Vagina (tissue), 2 donors: ENCODE measurements around the gene REC8. TPM values are rescaled to one million over a fixed set of nuclear protein-coding genes. Genes with fewer than 3 reads are reported as not detected.

ENCODE experiments used
- DNase-seq, 2 donors: peaks; one replicate each; pipeline ENCODE4 v3.0.0-alpha.2; 2017; ENCODE audit errors: extremely low spot score in 2 of 2
- H3K27ac ChIP-seq: fragments of 200-600 bp; sonication (generic); one replicate; pipeline ENCODE4 v1.5.1; 2019
- H3K27me3 ChIP-seq: fragments of 200-600 bp; sonication (generic); one replicate; pipeline ENCODE4 v1.5.1; 2019
- H3K36me3 ChIP-seq, 2 donors: fragments of 200-600 bp; sonication (generic); one replicate each; pipeline ENCODE4 v1.5.1; 2017 to 2019
- H3K4me1 ChIP-seq: fragments of 200-600 bp; sonication (generic); one replicate; pipeline ENCODE4 v1.5.1; 2019
- H3K4me3 ChIP-seq, 2 donors: fragments of 200-600 bp; sonication (generic); 1 replicate in 1 of 2; 2 replicates in 1 of 2; pipeline ENCODE4 v1.5.1; 2016 to 2019
- H3K9me3 ChIP-seq: fragments of 200-600 bp; sonication (generic); one replicate; pipeline ENCODE4 v1.5.1; 2019
- POLR2A ChIP-seq, 2 donors: fragments of 450-650 bp; IDR thresholded peaks; one replicate each; pipeline ENCODE4 v1.6.1; 2017; ENCODE audit warnings: antibody characterized with exemption in 2 of 2, mild to moderate bottlenecking in 2 of 2, moderate library complexity in 2 of 2
- POLR2AphosphoS5 ChIP-seq, 2 donors: sonication (generic); formaldehyde crosslinking; IDR thresholded peaks; one replicate each; pipeline ENCODE4 v1.9.0; 2017; ENCODE audit warnings: antibody characterized with exemption in 2 of 2, mild to moderate bottlenecking in 2 of 2, low read depth in 1 of 2; ENCODE audit not compliant: insufficient read depth in 1 of 2
- intact Hi-C: fragments of 100-400 bp; cut with DNase I; formaldehyde crosslinking; loops from one replicate; pipeline ENCODE4 v1.15.1; 2023
- total RNA-seq: library from RNA; depleted of rRNA; stranded (reverse); fragments of >200 nt; gene quantifications from one replicate; pipeline ENCODE4 v1.2.3, GENCODE V29; 2016
- TF ChIP-seq, protein P1 (sequence below), 3 experiments: fragments of 450-650 bp in 2 of 3; fragments of 200-600 bp in 1 of 3; sonication (generic) in 1 of 3; IDR thresholded peaks; one replicate each; pipeline ENCODE4 v1.5.1; 2017 to 2019; ENCODE audit warnings: antibody characterized with exemption in 3 of 3, mild to moderate bottlenecking in 2 of 3, moderate library complexity in 2 of 3

REC8 gene
- total RNA-seq, 1 donor from 2014 or later: 5.9 TPM

DNA sequence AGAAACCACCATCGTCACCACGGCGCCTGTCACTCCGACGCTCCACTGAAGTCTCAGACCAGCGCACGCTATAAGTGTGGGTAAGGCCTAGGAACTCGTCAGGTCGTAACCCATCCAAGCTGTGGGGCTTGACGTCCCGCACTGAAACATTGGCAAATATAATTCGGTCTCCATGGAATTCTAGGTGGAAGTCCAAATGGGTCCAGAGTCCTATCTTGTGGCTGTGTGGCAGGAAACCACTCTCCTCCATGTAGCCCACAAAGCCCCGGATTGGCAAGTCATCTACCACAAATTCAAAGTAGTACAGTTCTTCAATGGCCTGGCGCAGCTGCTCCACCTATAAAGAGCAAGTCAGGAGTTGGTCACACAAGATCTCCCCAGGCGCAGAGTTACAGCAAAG, 21.1 kb downstream of the REC8 start:
- Histone ChIP-seq H3K27ac (no peak overlapping the region), H3K4me3 (no peak overlapping the region), H3K4me1 (peaks cover 33% of the 10 kb centered on the region), H3K36me3 (peaks cover 0 to 17% of the 10 kb centered on the region in 2 donors), H3K27me3 (no peaks in the 10 kb centered on the region), H3K9me3 (no peaks in the 10 kb centered on the region)
- DNase-seq: no peak
- TF ChIP-seq, protein P1, sequence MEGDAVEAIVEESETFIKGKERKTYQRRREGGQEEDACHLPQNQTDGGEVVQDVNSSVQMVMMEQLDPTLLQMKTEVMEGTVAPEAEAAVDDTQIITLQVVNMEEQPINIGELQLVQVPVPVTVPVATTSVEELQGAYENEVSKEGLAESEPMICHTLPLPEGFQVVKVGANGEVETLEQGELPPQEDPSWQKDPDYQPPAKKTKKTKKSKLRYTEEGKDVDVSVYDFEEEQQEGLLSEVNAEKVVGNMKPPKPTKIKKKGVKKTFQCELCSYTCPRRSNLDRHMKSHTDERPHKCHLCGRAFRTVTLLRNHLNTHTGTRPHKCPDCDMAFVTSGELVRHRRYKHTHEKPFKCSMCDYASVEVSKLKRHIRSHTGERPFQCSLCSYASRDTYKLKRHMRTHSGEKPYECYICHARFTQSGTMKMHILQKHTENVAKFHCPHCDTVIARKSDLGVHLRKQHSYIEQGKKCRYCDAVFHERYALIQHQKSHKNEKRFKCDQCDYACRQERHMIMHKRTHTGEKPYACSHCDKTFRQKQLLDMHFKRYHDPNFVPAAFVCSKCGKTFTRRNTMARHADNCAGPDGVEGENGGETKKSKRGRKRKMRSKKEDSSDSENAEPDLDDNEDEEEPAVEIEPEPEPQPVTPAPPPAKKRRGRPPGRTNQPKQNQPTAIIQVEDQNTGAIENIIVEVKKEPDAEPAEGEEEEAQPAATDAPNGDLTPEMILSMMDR (IDR thresholded peaks at IDR 0.05): no peak
- TF ChIP-seq POLR2A (IDR thresholded peaks at IDR 0.05): no peak
- TF ChIP-seq POLR2AphosphoS5 (IDR thresholded peaks at IDR 0.05; ENCODE audit: insufficient read depth in 1 of 2, low read depth in 1 of 2): no peak
- intact Hi-C loops: no loop called here

DNA sequence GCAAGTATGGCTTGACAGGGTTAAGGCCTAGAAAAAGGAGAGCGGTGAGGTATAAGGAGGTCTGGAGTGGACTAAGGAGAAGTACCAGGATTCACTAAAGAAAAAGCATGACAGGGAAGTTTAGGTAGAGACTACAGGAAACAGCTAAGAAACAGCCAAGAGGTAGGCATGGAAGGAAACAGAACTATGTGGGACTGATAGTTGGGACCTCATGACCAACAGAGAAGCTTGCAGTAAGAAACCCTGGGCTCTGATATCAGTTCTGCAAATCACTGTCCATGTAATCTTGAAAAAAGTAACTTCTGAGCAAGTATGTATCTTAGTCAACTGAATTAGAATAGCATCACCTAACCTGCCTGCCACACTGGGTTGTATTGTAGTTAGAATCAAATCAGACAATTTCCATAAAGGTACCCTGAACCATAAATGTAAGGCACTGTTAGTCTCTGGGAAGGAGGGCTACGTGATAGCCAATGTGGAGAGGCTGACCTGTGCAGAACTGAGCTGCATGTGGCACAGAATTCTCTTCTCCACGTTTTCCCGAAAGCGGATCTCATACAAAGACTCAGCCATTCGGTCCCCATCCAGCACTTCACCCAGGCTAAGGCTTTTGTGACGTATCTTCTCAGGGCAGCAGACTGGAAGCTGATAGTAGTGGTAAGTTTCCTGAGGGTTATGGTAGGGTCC, 22.4 kb downstream of the REC8 start:
- Histone ChIP-seq H3K4me1 (peaks cover 39% of the 10 kb centered on the region), H3K9me3 (no peaks in the 10 kb centered on the region), H3K4me3 (peak overlapping the region; percentile 65 to 72), H3K36me3 (peaks cover 0 to 17% of the 10 kb centered on the region in 2 donors), H3K27ac (peak overlapping the region; percentile 95), H3K27me3 (no peaks in the 10 kb centered on the region)
- intact Hi-C loops: no loop called here
- DNase-seq: no peak
- TF ChIP-seq POLR2A (IDR thresholded peaks at IDR 0.05): no peak
- TF ChIP-seq, protein P1 (IDR thresholded peaks at IDR 0.05): no peak
- no peak for TF ChIP-seq POLR2AphosphoS5 (IDR thresholded peaks at IDR 0.05; ENCODE audit: insufficient read depth in 1 of 2, low read depth in 1 of 2)

DNA sequence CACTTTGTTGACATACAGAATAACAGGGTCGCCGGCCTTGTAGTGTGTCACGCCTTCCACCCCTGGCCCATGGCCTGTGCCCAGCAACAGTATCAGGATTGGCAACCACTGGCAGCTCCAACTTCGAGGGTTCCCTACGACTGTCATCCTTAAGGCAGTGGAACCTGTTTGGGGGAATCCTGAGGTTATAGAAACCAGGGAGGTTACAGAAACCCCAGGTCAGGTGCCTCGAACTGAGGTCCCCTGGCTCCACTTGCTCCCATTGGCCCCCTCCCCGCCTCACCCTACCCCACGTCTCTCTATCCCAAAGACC, 22.9 kb downstream of the REC8 start:
- intact Hi-C loops: no loop called here
- Histone ChIP-seq H3K27ac (peak overlapping the region; percentile 95), H3K9me3 (no peaks in the 10 kb centered on the region), H3K27me3 (no peaks in the 10 kb centered on the region), H3K4me3 (peak overlapping the region; percentile 65 to 72), H3K4me1 (peaks cover 39% of the 10 kb centered on the region), H3K36me3 (peaks cover 0 to 15% of the 10 kb centered on the region in 2 donors)
- TF ChIP-seq POLR2A (IDR thresholded peaks at IDR 0.05): no peak
- TF ChIP-seq POLR2AphosphoS5 (IDR thresholded peaks at IDR 0.05; ENCODE audit: insufficient read depth in 1 of 2, low read depth in 1 of 2): no peak
- TF ChIP-seq, protein P1 (IDR thresholded peaks at IDR 0.05): no peak
- DNase-seq: no peak

DNA sequence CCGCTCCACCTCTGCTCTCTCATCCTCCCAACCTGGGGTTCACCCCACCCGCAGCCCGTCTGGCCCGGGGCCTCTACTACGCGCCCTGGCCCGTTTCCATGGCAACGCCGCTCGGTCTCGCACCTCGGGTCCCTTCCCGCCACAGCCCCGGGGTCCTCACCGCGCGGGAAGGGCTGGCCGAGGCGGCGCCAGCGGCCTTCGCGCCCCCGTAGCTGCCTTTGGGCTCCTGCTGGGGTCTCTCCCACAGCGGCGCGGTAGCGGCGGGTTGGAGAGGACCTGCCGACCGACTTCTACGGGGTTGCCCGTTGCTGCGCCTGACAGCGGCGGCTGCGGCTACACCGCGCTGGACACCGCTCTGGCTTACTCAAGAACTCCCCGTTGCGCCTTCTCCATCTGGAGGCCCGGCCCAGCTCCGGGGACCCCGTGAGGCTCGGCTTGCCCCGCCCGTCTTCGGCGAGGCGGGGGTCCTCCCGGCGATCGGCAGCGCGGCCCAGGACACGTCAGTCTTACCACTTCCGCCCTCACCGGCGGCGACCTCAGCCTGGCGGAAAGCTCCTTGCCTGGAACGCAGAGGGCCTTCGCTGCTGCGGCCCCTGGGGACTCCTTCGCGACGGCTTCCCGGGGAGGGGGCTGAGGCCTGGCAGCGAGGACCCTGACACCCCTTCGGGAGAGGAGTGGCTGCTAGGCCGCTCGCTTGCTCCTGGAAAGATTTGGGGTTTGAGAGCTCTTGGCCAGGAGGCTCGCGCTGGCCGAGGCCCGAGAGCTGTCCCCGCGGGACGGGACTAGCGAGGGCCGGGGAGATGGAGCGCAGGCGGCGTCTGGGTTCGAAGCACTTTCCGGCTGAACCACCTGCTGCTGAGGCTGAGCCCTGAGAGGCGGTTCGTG, 23.5 kb downstream of the REC8 start, which contains the start of gene TM9SF1:
Gene TM9SF1, minus strand, starts transcription at position 256 of the 885 bp plus-strand sequence. CDS start 422 bp downstream, outside the sequence.
- H3K4me1 ChIP-seq: peaks cover 39% of the 10 kb centered on the region

More for the DNA sequence above, 23.5 kb downstream of the REC8 start, which contains the start of gene TM9SF1:
- peak in 1 of 2 donors; percentile 52 for TF ChIP-seq POLR2A (IDR thresholded peaks at IDR 0.05)
- TF ChIP-seq POLR2AphosphoS5 (IDR thresholded peaks at IDR 0.05; ENCODE audit: insufficient read depth in 1 of 2, low read depth in 1 of 2): peak; percentile 81 to 94
- TF ChIP-seq, protein P1 (IDR thresholded peaks at IDR 0.05): no peak
- peak in 1 of 2 donors; percentile 93 for DNase-seq
- peaks cover 0 to 13% of the 10 kb centered on the region in 2 donors for H3K36me3 ChIP-seq
- H3K9me3 ChIP-seq: no peaks in the 10 kb centered on the region
- peak within 1 kb of the TSS; percentile 95 for H3K27ac ChIP-seq
- H3K4me3 ChIP-seq: peak within 1 kb of the TSS; percentile 65 to 72
- intact Hi-C loops: no loop called here
- no peaks in the 10 kb centered on the region for H3K27me3 ChIP-seq
